ENCODE results near the gene SATB1.

DNA sequence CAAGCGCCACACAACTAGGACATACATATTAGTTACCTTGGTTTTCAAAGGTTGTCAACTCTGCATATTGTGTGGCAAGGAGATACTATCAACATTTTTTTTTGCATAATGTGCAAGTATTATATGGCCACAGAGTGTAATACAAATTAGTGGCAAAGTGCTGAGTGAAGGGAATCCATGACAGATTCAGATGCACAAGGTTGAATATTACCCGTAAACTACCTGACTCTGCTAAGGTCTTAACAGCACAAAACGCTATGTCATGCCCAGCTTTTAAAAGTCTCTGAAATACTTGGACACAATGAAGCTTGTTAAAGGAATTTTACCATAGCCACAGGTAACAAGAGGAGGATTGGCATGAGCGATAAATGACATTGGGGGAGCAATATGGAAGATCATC lies 79.0 kb downstream of the SATB1 start:
- TF ChIP-seq, protein P1, sequence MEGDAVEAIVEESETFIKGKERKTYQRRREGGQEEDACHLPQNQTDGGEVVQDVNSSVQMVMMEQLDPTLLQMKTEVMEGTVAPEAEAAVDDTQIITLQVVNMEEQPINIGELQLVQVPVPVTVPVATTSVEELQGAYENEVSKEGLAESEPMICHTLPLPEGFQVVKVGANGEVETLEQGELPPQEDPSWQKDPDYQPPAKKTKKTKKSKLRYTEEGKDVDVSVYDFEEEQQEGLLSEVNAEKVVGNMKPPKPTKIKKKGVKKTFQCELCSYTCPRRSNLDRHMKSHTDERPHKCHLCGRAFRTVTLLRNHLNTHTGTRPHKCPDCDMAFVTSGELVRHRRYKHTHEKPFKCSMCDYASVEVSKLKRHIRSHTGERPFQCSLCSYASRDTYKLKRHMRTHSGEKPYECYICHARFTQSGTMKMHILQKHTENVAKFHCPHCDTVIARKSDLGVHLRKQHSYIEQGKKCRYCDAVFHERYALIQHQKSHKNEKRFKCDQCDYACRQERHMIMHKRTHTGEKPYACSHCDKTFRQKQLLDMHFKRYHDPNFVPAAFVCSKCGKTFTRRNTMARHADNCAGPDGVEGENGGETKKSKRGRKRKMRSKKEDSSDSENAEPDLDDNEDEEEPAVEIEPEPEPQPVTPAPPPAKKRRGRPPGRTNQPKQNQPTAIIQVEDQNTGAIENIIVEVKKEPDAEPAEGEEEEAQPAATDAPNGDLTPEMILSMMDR (conservative IDR thresholded peaks at IDR 0.05; ENCODE audit: low read length) = no peak
- TF ChIP-seq EZH2phosphoT487 (IDR thresholded peaks at IDR 0.05; ENCODE audit: borderline replicate concordance) = no peak
